ENCODE results near the gene PSEN2.
"Not testable (repeated sequence)": the region's sequence is repeated elsewhere in the genome, so short reads cannot be mapped to it uniquely, and the experiment has no call there.

Gene PSEN2

GRCh38 chr1:226920446-226920894 is 50.1 kb downstream of the PSEN2 start:
- CTCF ChIA-PET: interaction anchor here (0.7 kb wide), 1 partner anchor 519 kb away, joined by 3 read pairs; no protein-coding TSS in a partner anchor
- TF ChIP-seq ARNT (IDR thresholded peaks at IDR 0.05) (no peak), FOXM1 (IDR thresholded peaks at IDR 0.05; ENCODE audit: borderline replicate concordance) (no peak), CTBP1 (IDR thresholded peaks at IDR 0.05; ENCODE audit: borderline replicate concordance) (no peak), SP1 (IDR thresholded peaks at IDR 0.05) (no peak), HDGF (IDR thresholded peaks at IDR 0.05; ENCODE audit: borderline replicate concordance) (no peak), LEF1 (IDR thresholded peaks at IDR 0.05; ENCODE audit: borderline replicate concordance) (no peak), ZNF384 (IDR thresholded peaks at IDR 0.05) (no peak), L3MBTL2 (conservative IDR thresholded peaks at IDR 0.05) (no peak), FOXK2 (IDR thresholded peaks at IDR 0.05) (no peak)
- POLR2A ChIA-PET: no interaction called here
- no peak for DNase-seq (ENCODE audit: extremely low spot score)

GRCh38 chr1:226921504-226921903 is 51.1 kb downstream of the PSEN2 start:
- ChIA-PET POLR2A (no interaction called here), CTCF (no interaction called here)
- DNase-seq (ENCODE audit: extremely low spot score): no peak
- TF ChIP-seq ZNF384 (IDR thresholded peaks at IDR 0.05): no peak
- TF ChIP-seq L3MBTL2 (conservative IDR thresholded peaks at IDR 0.05): no peak; the same call in 1 of the 2 replicates
- TF ChIP-seq NFRKB (IDR thresholded peaks at IDR 0.05): no peak
- TF ChIP-seq PKNOX1 (IDR thresholded peaks at IDR 0.05): no peak
- no peak for TF ChIP-seq CTBP1 (IDR thresholded peaks at IDR 0.05; ENCODE audit: borderline replicate concordance)
- TF ChIP-seq SP1 (IDR thresholded peaks at IDR 0.05): no peak
- TF ChIP-seq LEF1 (IDR thresholded peaks at IDR 0.05; ENCODE audit: borderline replicate concordance): no peak
- TF ChIP-seq HDGF (IDR thresholded peaks at IDR 0.05; ENCODE audit: borderline replicate concordance): no peak
- TF ChIP-seq FOXA1 (IDR thresholded peaks at IDR 0.05): no peak
- no peak for TF ChIP-seq FOXM1 (IDR thresholded peaks at IDR 0.05; ENCODE audit: borderline replicate concordance)
- no peak for TF ChIP-seq ARNT (IDR thresholded peaks at IDR 0.05)
- no peak for TF ChIP-seq SUZ12 (IDR thresholded peaks at IDR 0.05)
- no peak for TF ChIP-seq ELF4 (IDR thresholded peaks at IDR 0.05)
- TF ChIP-seq FOXK2 (IDR thresholded peaks at IDR 0.05): no peak
- no peak for TF ChIP-seq BHLHE40 (IDR thresholded peaks at IDR 0.05; ENCODE audit: borderline replicate concordance)
- TF ChIP-seq TARDBP (IDR thresholded peaks at IDR 0.05): no peak

GRCh38 chr1:226929260-226930111 is 59.1 kb downstream of the PSEN2 start:
- POLR2A ChIA-PET; DNase-seq (ENCODE audit: extremely low spot score); CTCF ChIA-PET: not testable (repeated sequence)

GRCh38 chr1:226934483-226935237 is 64.2 kb downstream of the PSEN2 start:
- TF ChIP-seq L3MBTL2 (conservative IDR thresholded peaks at IDR 0.05) (no peak), CTBP1 (IDR thresholded peaks at IDR 0.05; ENCODE audit: borderline replicate concordance) (no peak), FOXA1 (IDR thresholded peaks at IDR 0.05) (no peak), HDGF (IDR thresholded peaks at IDR 0.05; ENCODE audit: borderline replicate concordance) (no peak)
- CTCF ChIA-PET: no interaction called here
- DNase-seq (ENCODE audit: extremely low spot score): no peak
- POLR2A ChIA-PET: no interaction called here

GRCh38 chr1:226937940-226938725 is 67.7 kb downstream of the PSEN2 start:
- no peak for TF ChIP-seq LEF1 (IDR thresholded peaks at IDR 0.05; ENCODE audit: borderline replicate concordance)
- no peak for TF ChIP-seq NFRKB (IDR thresholded peaks at IDR 0.05)
- TF ChIP-seq TARDBP (IDR thresholded peaks at IDR 0.05): no peak
- TF ChIP-seq FOXM1 (IDR thresholded peaks at IDR 0.05; ENCODE audit: borderline replicate concordance): no peak
- TF ChIP-seq FOXA1 (IDR thresholded peaks at IDR 0.05): no peak
- no peak for TF ChIP-seq L3MBTL2 (conservative IDR thresholded peaks at IDR 0.05)
- no peak for TF ChIP-seq HDGF (IDR thresholded peaks at IDR 0.05; ENCODE audit: borderline replicate concordance)
- no peak for TF ChIP-seq ZNF384 (IDR thresholded peaks at IDR 0.05)
- no peak for TF ChIP-seq SUZ12 (IDR thresholded peaks at IDR 0.05)
- no peak for TF ChIP-seq ARNT (IDR thresholded peaks at IDR 0.05)
- TF ChIP-seq FOXK2 (IDR thresholded peaks at IDR 0.05): no peak
- TF ChIP-seq SP1 (IDR thresholded peaks at IDR 0.05): no peak
- TF ChIP-seq ELF4 (IDR thresholded peaks at IDR 0.05): no peak
- no peak for TF ChIP-seq CTBP1 (IDR thresholded peaks at IDR 0.05; ENCODE audit: borderline replicate concordance)
- ChIA-PET POLR2A (interaction anchor here (0.9 to 1.0 kb wide), 2 partner anchors 11 to 117 kb away, joined by 4 read pairs; no protein-coding TSS in a partner anchor), CTCF (interaction anchor here (0.7 to 3.1 kb wide), 3 partner anchors 25 to 305 kb away, joined by 4 to 14 read pairs (median 4); no protein-coding TSS in a partner anchor)
- no peak for DNase-seq (ENCODE audit: extremely low spot score)

GRCh38 chr1:226938903-226939437 is 68.6 kb downstream of the PSEN2 start:
- ChIA-PET POLR2A (interaction anchor here (0.6 to 1.4 kb wide), 10 partner anchors 9 to 500 kb away, joined by 3 to 7 read pairs (median 3); no protein-coding TSS in a partner anchor), CTCF (interaction anchor here (0.7 to 3.1 kb wide), 3 partner anchors 26 to 306 kb away, joined by 4 to 14 read pairs (median 4); no protein-coding TSS in a partner anchor)
- no peak for TF ChIP-seq ARNT (IDR thresholded peaks at IDR 0.05)
- no peak for TF ChIP-seq ZNF384 (IDR thresholded peaks at IDR 0.05)
- TF ChIP-seq FOXM1 (IDR thresholded peaks at IDR 0.05; ENCODE audit: borderline replicate concordance): no peak
- TF ChIP-seq BHLHE40 (IDR thresholded peaks at IDR 0.05; ENCODE audit: borderline replicate concordance): no peak
- TF ChIP-seq NFRKB (IDR thresholded peaks at IDR 0.05): no peak
- TF ChIP-seq PKNOX1 (IDR thresholded peaks at IDR 0.05): no peak
- TF ChIP-seq L3MBTL2 (conservative IDR thresholded peaks at IDR 0.05): no peak
- no peak for TF ChIP-seq HDGF (IDR thresholded peaks at IDR 0.05; ENCODE audit: borderline replicate concordance)
- no peak for TF ChIP-seq SUZ12 (IDR thresholded peaks at IDR 0.05)
- no peak for TF ChIP-seq CTBP1 (IDR thresholded peaks at IDR 0.05; ENCODE audit: borderline replicate concordance)
- TF ChIP-seq LEF1 (IDR thresholded peaks at IDR 0.05; ENCODE audit: borderline replicate concordance): no peak
- no peak for DNase-seq (ENCODE audit: extremely low spot score)
